Smooth muscle cell (in vitro differentiated cells): ENCODE measurements around the gene CCDC17. TPM values are rescaled to one million over a fixed set of nuclear protein-coding genes. Genes with fewer than 3 reads are reported as not detected.

Experiments used
- DNase-seq: peaks from one replicate; lab custom pipeline; 2025; ENCODE audit not compliant: unreplicated experiment; lab: John Stamatoyannopoulos, UW
- H2AFZ ChIP-seq: fragments of 200-600 bp; sonication (generic); 2 replicates; pipeline ENCODE4 v1.6.0; 2016; ENCODE audit warnings: antibody characterized with exemption, low read depth, mild to moderate bottlenecking
- H3F3A ChIP-seq: fragments of 200-600 bp; sonication (generic); 2 replicates; pipeline ENCODE4 v1.6.0; 2017; ENCODE audit warnings: antibody characterized with exemption, low read depth
- H3K27ac ChIP-seq: fragments of 200-600 bp; sonication (generic); 2 replicates; pipeline ENCODE4 v1.5.1; 2016; ENCODE audit warnings: low read depth, mild to moderate bottlenecking
- H3K27me3 ChIP-seq: fragments of 200-600 bp; sonication (generic); 2 replicates; pipeline ENCODE4 v1.6.1; 2016; ENCODE audit warnings: low read depth, mild to moderate bottlenecking
- H3K36me3 ChIP-seq: fragments of 200-600 bp; sonication (generic); 2 replicates; pipeline ENCODE4 v1.5.1; 2016; ENCODE audit warnings: low read depth
- H3K4me1 ChIP-seq: fragments of 200-600 bp; sonication (generic); 2 replicates; pipeline ENCODE4 v1.5.1; 2016; ENCODE audit warnings: low read depth
- H3K4me2 ChIP-seq: fragments of 200-600 bp; sonication (generic); 2 replicates; pipeline ENCODE4 v1.6.0; 2016; ENCODE audit warnings: mild to moderate bottlenecking
- H3K4me3 ChIP-seq: fragments of 200-600 bp; sonication (generic); 2 replicates; pipeline ENCODE4 v1.5.1; 2016; ENCODE audit warnings: mild to moderate bottlenecking
- H3K79me2 ChIP-seq: fragments of 200-600 bp; sonication (generic); 2 replicates; pipeline ENCODE4 v1.6.0; 2016; ENCODE audit warnings: low read depth, mild to moderate bottlenecking
- H3K9ac ChIP-seq: fragments of 200-600 bp; sonication (generic); 2 replicates; pipeline ENCODE4 v1.6.0; 2016; ENCODE audit warnings: low read depth
- H3K9me3 ChIP-seq: fragments of 200-600 bp; sonication (generic); replicated peaks from 2 replicates; pipeline ENCODE4 v1.5.1; 2016; ENCODE audit warnings: low read depth
- H4K20me1 ChIP-seq: fragments of 200-600 bp; sonication (generic); 2 replicates; pipeline ENCODE4 v1.6.0; 2016; ENCODE audit warnings: low read depth
- CTCF ChIP-seq: fragments of 200-600 bp; sonication (generic); IDR thresholded peaks from 2 replicates; pipeline ENCODE4 v1.5.1; 2017; ENCODE audit warnings: borderline replicate concordance, mild to moderate bottlenecking, antibody characterized with exemption; ENCODE audit not compliant: insufficient read depth, poor library complexity, severe bottlenecking
- WGBS: methylation state at CpG from one replicate; pipeline ENCODE4 v1.1.7; 2016; ENCODE audit warnings: low lambda C conversion rate; 5-methylcytosine and 5-hydroxymethylcytosine counted together
- polyA plus RNA-seq: library from polyadenylated mRNA; unstranded; fragments of >200 nt; fragmentation: Nextera tagmentation; extraction: Ambion mirVana; gene quantifications from 2 replicates; pipeline ENCODE4 v1.2.1, GENCODE V29; 2016
- total RNA-seq: library from RNA; depleted of rRNA; stranded (reverse); fragments of >200 nt; gene quantifications from 2 replicates; pipeline ENCODE4 v1.2.3, GENCODE V29; 2014

Gene CCDC17
- total and polyA plus RNA-seq, 2 experiments from 2014 or later: 0.64 to 2.5 TPM

GRCh38 chr1:45629035-45629434, 5.2 kb upstream of the CCDC17 start:
- Histone ChIP-seq H3K9ac (no peak overlapping the region), H3K79me2 (no peaks in the 10 kb centered on the region), H3K9me3 (no peaks in the 10 kb centered on the region), H2AFZ (no peak overlapping the region), H3K4me1 (no peaks in the 10 kb centered on the region), H3K36me3 (peaks cover 34% of the 10 kb centered on the region), H4K20me1 (peaks cover 3% of the 10 kb centered on the region), H3K27me3 (no peaks in the 10 kb centered on the region), H3K4me2 (no peak overlapping the region), H3K27ac (no peak overlapping the region), H3F3A (no peaks in the 10 kb centered on the region), H3K4me3 (no peak overlapping the region)
- DNase-seq: no peak
- TF ChIP-seq CTCF: no peak

GRCh38 chr1:45622524-45623394, 1.1 kb downstream of the CCDC17 start:
- no peak overlapping the region for H2AFZ ChIP-seq
- H3K9ac ChIP-seq: no peak overlapping the region
- H3K4me2 ChIP-seq: no peak overlapping the region
- no peaks in the 10 kb centered on the region for H3K79me2 ChIP-seq
- H3K27me3 ChIP-seq: no peaks in the 10 kb centered on the region
- no peak for DNase-seq
- 95% methylated on average over 54 of the region's 78 CpGs for WGBS
- H3K4me3 ChIP-seq: no peak overlapping the region
- H3K27ac ChIP-seq: no peak overlapping the region
- TF ChIP-seq CTCF: no peak
- H4K20me1 ChIP-seq: peaks cover 4% of the 10 kb centered on the region
- H3K9me3 ChIP-seq: no peaks in the 10 kb centered on the region
- peaks cover 6% of the 10 kb centered on the region for H3F3A ChIP-seq
- peaks cover under 1% of the 10 kb centered on the region for H3K36me3 ChIP-seq
- H3K4me1 ChIP-seq: no peaks in the 10 kb centered on the region

GRCh38 chr1:45621895-45622523, 1.8 kb downstream of the CCDC17 start:
- no peak for TF ChIP-seq CTCF
- H3K9me3 ChIP-seq: no peaks in the 10 kb centered on the region
- no peak overlapping the region for H3K4me2 ChIP-seq
- H4K20me1 ChIP-seq: peaks cover 4% of the 10 kb centered on the region
- no peak overlapping the region for H2AFZ ChIP-seq
- peaks cover 6% of the 10 kb centered on the region for H3F3A ChIP-seq
- WGBS: 90% methylated on average over 18 of the region's 18 CpGs
- no peak overlapping the region for H3K27ac ChIP-seq
- H3K4me3 ChIP-seq: no peak overlapping the region
- no peaks in the 10 kb centered on the region for H3K79me2 ChIP-seq
- H3K27me3 ChIP-seq: no peaks in the 10 kb centered on the region
- no peaks in the 10 kb centered on the region for H3K4me1 ChIP-seq
- no peak overlapping the region for H3K9ac ChIP-seq
- H3K36me3 ChIP-seq: no peaks in the 10 kb centered on the region
- no peak for DNase-seq
